ENCODE data around the gene GPAT3. TPM values are rescaled to one million over a fixed set of nuclear protein-coding genes. Genes with fewer than 3 reads are reported as not detected.
"Not testable (repeated sequence)": the region's sequence is repeated elsewhere in the genome, so short reads cannot be mapped to it uniquely, and the experiment has no call there.

The GPAT3 gene
- total RNA-seq, 4 donors from 2014 or later = 3.7 to 7.5 (median 5.4) TPM

DNA sequence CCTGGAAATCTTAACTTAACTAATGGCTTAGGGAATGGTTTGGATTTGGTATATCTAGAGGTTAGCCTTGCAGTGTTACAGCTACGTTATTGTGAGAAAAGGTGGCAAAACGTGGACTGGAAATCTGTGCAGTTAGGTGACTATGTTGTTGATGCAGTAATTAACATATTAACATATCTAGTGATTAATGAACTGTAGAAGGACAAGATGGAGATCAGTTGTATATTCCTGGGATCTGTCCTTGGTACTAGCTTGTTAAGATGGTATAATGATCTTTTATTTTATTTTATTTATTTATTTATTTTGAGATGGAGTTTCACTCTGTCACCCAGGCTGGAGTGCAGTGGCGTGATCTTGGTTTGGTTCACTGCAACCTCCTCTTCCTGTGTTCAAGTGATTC lies 36.9 kb downstream of the GPAT3 start:
- no peaks in the 10 kb centered on the region for H3K27me3 ChIP-seq
- WGBS = 89% methylated on average over 3 of the region's 3 CpGs
- intact Hi-C loops (cut with DNase I) = no loop called here

DNA sequence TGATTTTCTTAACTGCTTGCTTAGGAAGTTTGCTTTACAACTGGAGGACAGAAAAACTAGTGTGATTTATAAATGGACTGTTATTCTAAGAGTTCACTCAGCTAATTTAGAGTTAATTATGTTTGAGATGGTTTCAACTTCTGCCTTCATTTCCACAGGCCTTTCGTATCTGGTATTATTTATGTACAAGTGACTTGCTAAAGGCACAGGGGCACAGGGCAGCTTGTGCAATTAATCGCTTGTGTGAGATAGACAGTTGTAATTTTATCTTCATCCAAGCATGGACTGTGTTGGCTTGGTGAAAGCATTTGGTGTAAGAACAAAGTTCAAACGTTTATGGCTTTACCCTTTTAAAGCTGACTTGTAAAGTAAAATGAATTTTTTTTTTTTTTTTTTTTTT lies 38.3 kb downstream of the GPAT3 start:
- no peak overlapping the region for H3K4me3 ChIP-seq
- H3K27me3 ChIP-seq = no peaks in the 10 kb centered on the region
- H3K4me1 ChIP-seq = no peaks in the 10 kb centered on the region
- DNase-seq (ENCODE audit: extremely low spot score) = no peak
- no peaks in the 10 kb centered on the region for H3K36me3 ChIP-seq
- intact Hi-C loops (cut with DNase I) = no loop called here
- WGBS = 58% methylated on average over 3 of the region's 3 CpGs
- no peak for TF ChIP-seq POLR2AphosphoS5 (IDR thresholded peaks at IDR 0.05)
- H3K9me3 ChIP-seq = no peaks in the 10 kb centered on the region
- no peak overlapping the region for H3K27ac ChIP-seq (replicated peaks in 1 of 4)

More for the DNA sequence above, 36.9 kb downstream of the GPAT3 start:
- Histone ChIP-seq H3K27ac (replicated peaks in 1 of 4) (no peak overlapping the region), H3K36me3 (no peaks in the 10 kb centered on the region), H3K4me1 (no peaks in the 10 kb centered on the region), H3K9me3 (no peaks in the 10 kb centered on the region), H3K4me3 (no peak overlapping the region)
- TF ChIP-seq EP300 (IDR thresholded peaks at IDR 0.05) = no peak
- DNase-seq (ENCODE audit: extremely low spot score) = no peak

DNA sequence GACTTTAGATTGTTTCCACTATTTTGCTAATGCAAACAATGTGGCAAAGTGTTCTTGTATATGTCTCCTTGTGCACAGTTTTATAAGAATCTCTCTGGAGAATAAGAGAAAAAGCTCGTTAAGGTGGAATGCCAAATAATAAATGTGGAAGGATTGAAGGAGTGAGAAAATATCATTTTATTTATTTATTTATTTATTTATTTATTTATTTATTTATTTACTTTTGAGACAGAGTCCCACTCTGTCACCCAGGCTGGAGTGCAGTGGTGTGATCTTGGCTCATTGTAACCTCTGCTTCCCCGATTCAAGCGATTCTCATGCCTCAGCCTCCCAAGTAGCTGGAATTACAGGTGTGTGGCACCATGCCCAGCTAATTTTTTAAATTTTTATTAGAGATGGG lies 40.3 kb downstream of the GPAT3 start:
- H3K9me3 ChIP-seq; H3K4me1 ChIP-seq; H3K4me3 ChIP-seq; DNase-seq (ENCODE audit: extremely low spot score); H3K27ac ChIP-seq (replicated peaks in 1 of 4); H3K27me3 ChIP-seq; intact Hi-C loops (cut with DNase I); H3K36me3 ChIP-seq: not testable (repeated sequence)
- 94% methylated on average over 3 of the region's 3 CpGs for WGBS

DNA sequence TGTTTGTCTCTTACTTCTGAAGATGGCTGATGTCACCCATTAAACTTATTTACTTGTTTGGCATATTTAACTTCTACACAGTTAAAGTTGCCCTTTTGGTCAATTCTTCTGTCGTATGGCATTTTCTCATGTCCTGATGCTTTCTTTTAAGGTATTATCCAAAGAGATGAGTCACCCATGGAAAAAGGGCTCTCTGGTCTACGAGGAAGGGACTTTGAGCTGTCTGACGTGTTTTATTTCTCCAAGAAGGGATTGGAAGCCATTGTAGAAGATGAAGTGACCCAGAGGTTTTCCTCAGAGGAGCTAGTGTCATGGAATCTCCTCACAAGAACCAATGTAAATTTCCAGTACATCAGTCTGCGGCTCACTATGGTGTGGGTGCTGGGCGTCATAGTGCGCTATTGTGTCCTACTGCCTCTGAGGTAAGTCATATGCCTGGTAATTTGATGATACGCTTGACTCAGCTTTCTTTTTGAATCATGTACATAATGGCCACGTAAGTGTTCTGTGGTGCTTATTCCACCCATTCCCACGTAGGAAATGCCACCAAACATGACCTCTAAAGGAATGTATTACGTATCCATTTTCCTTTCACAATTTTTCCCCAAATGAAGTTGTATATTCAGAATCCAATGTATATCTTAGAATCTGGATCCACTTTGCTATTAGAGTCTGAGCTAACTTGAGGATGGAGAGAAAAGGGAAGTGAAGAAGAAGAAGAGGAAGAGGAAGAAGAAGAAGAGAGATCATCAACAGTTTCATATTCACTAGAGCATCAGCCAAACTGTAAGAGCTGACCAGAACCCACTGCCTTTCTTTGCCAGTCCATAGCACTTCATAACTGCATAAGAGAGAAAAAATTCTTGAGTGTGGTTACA lies 45.7 kb downstream of the GPAT3 start:
- Histone ChIP-seq H3K4me3 (no peak overlapping the region), H3K9me3 (no peaks in the 10 kb centered on the region), H3K27me3 (no peaks in the 10 kb centered on the region), H3K36me3 (peaks cover 0 to 7% (median 0%) of the 10 kb centered on the region in 4 donors), H3K27ac (replicated peaks in 1 of 4) (no peak overlapping the region), H3K4me1 (peaks cover 9 to 13% (median 11%) of the 10 kb centered on the region in 4 donors)
- WGBS = 91% methylated on average over 10 of the region's 10 CpGs
- no peak for DNase-seq (ENCODE audit: extremely low spot score)
- intact Hi-C loops (cut with DNase I) = no loop called here
- TF ChIP-seq EP300 (IDR thresholded peaks at IDR 0.05) (no peak), POLR2A (IDR thresholded peaks at IDR 0.05; ENCODE audit: low read depth) (no peak), POLR2AphosphoS5 (IDR thresholded peaks at IDR 0.05) (no peak)
- TF ChIP-seq, protein P1, sequence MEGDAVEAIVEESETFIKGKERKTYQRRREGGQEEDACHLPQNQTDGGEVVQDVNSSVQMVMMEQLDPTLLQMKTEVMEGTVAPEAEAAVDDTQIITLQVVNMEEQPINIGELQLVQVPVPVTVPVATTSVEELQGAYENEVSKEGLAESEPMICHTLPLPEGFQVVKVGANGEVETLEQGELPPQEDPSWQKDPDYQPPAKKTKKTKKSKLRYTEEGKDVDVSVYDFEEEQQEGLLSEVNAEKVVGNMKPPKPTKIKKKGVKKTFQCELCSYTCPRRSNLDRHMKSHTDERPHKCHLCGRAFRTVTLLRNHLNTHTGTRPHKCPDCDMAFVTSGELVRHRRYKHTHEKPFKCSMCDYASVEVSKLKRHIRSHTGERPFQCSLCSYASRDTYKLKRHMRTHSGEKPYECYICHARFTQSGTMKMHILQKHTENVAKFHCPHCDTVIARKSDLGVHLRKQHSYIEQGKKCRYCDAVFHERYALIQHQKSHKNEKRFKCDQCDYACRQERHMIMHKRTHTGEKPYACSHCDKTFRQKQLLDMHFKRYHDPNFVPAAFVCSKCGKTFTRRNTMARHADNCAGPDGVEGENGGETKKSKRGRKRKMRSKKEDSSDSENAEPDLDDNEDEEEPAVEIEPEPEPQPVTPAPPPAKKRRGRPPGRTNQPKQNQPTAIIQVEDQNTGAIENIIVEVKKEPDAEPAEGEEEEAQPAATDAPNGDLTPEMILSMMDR (IDR thresholded peaks at IDR 0.05) = no peak

GRCh38 chr4:83582289-83582785 lies 46.4 kb downstream of the GPAT3 start:
- DNase-seq (ENCODE audit: extremely low spot score) = no peak
- Histone ChIP-seq H3K36me3 (peaks cover 0 to 14% (median 0%) of the 10 kb centered on the region in 4 donors), H3K27ac (replicated peaks in 1 of 4) (no peak overlapping the region), H3K9me3 (no peaks in the 10 kb centered on the region), H3K4me1 (peaks cover 9 to 13% (median 11%) of the 10 kb centered on the region in 4 donors), H3K27me3 (no peaks in the 10 kb centered on the region), H3K4me3 (no peak overlapping the region)
- 53% methylated on average over 7 of the region's 7 CpGs for WGBS
- intact Hi-C loops (cut with DNase I) = no loop called here
- TF ChIP-seq POLR2A (IDR thresholded peaks at IDR 0.05; ENCODE audit: low read depth) (no peak), POLR2AphosphoS5 (IDR thresholded peaks at IDR 0.05) (no peak), EP300 (IDR thresholded peaks at IDR 0.05) (no peak)
- TF ChIP-seq, protein P1 (IDR thresholded peaks at IDR 0.05) = no peak

DNA sequence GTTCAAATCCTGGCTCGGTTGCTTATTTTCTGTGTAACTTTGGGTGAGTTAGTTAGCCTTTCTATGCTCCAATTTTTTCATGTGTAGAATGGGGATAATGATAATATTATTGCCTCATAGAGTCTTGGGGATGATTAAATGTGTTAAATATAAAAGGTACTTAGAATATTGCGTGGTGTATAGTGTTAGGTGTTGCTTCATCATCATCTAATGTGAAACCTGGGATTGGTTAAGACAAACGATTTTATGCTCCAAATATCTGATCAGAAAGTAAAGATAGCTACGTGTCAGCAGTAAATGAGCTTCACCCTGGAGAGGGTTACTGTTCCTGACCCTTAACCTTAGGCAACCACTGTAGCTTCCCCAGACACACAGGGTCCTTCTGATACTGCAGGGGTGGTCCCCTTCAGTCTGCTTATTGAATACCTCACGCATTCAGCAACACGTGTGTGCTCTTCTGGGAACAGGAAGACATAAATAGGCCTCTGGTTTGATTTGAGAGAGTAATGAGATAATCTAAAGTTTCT lies 50.1 kb downstream of the GPAT3 start:
- Histone ChIP-seq H3K36me3 (peaks cover 0 to 32% (median 0%) of the 10 kb centered on the region in 4 donors), H3K4me3 (no peak overlapping the region), H3K27ac (replicated peaks in 1 of 4) (no peak overlapping the region), H3K27me3 (no peaks in the 10 kb centered on the region), H3K9me3 (no peaks in the 10 kb centered on the region), H3K4me1 (peaks cover 9 to 13% (median 11%) of the 10 kb centered on the region in 4 donors)
- TF ChIP-seq POLR2A (IDR thresholded peaks at IDR 0.05; ENCODE audit: low read depth) = no peak
- TF ChIP-seq, protein P1 (IDR thresholded peaks at IDR 0.05) = no peak
- no peak for TF ChIP-seq POLR2AphosphoS5 (IDR thresholded peaks at IDR 0.05)
- TF ChIP-seq EP300 (IDR thresholded peaks at IDR 0.05) = no peak
- intact Hi-C loops (cut with DNase I) = no loop called here
- 80% methylated on average over 6 of the region's 6 CpGs for WGBS
- DNase-seq (ENCODE audit: extremely low spot score) = no peak

Data from esophagus muscularis mucosa (tissue), 4 donors.